Measurements from ENCODE around the gene CAB39.

Gene CAB39

DNA sequence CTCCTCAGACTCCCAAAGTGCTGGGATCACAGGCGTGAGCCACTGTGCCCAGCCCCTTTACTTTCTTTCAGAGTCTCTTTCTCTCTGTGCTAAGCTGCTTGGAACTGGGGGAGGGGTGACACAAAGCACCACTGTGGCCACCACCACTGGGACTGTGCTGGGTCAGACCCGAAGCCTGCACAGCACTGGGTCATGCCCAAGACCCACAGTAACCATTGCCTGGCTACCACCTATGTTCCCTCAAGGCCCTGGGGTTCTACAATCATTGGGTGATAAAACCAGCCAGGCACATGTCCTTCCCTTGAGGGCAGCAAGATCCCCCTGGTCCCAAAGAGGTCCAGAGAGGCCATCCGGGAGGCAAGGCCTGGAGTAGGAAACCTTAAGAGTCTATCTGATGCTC is 9.1 kb upstream of the CAB39 start:
- TF ChIP-seq, protein P1, sequence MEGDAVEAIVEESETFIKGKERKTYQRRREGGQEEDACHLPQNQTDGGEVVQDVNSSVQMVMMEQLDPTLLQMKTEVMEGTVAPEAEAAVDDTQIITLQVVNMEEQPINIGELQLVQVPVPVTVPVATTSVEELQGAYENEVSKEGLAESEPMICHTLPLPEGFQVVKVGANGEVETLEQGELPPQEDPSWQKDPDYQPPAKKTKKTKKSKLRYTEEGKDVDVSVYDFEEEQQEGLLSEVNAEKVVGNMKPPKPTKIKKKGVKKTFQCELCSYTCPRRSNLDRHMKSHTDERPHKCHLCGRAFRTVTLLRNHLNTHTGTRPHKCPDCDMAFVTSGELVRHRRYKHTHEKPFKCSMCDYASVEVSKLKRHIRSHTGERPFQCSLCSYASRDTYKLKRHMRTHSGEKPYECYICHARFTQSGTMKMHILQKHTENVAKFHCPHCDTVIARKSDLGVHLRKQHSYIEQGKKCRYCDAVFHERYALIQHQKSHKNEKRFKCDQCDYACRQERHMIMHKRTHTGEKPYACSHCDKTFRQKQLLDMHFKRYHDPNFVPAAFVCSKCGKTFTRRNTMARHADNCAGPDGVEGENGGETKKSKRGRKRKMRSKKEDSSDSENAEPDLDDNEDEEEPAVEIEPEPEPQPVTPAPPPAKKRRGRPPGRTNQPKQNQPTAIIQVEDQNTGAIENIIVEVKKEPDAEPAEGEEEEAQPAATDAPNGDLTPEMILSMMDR (IDR thresholded peaks at IDR 0.05) = no peak
- no peak for TF ChIP-seq ZFX (IDR thresholded peaks at IDR 0.05; ENCODE audit: borderline replicate concordance)
- no peak overlapping the region for H3K27ac ChIP-seq

DNA sequence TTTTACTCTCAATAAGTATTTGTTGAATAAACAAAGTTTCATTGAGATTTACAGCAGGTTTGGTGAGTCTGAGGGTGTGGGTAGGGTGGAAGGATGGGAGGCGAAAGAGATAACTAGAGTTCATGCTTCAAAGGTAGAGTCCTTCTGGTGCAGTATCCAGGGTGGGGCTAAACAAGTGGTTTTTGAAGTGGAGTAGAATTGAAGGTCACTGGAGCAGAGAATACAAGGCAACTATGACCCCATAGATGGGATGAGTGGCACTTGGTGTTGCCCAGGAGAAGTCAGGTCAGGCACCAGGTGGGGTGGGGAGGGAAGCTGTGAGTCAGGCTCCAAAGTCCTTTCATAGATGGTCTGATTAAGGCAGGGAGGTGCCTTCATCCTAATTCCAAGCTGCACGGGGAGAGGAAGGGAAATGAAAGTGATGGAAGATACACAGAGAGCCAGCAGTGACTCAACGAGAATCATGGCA is 6.6 kb upstream of the CAB39 start:
- TF ChIP-seq, protein P1 (IDR thresholded peaks at IDR 0.05) = no peak
- TF ChIP-seq ZFX (IDR thresholded peaks at IDR 0.05; ENCODE audit: borderline replicate concordance) = no peak
- H3K27ac ChIP-seq = no peak overlapping the region

DNA sequence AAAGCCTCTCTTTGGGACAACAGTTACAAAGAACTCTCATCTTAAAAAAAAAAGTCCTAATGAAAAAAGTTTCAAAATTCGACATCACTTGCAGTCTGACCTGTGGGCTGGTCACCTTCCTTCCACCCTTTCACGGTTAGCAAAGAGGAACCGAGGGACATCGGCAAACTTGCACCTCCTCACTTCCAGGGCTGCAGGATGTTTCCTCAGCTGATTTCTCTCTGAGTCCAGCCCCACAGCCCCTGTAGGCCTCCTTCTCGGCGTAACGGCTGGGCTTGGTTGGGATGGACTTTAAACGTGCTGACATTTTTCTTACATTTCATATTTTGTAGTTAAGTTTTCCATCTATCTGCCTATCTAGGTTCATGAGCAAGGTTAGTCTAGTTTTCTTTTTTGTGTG is 5.7 kb upstream of the CAB39 start:
- no peak overlapping the region for H3K27ac ChIP-seq
- TF ChIP-seq, protein P1 (IDR thresholded peaks at IDR 0.05) = no peak
- TF ChIP-seq ZFX (IDR thresholded peaks at IDR 0.05; ENCODE audit: borderline replicate concordance) = no peak

DNA sequence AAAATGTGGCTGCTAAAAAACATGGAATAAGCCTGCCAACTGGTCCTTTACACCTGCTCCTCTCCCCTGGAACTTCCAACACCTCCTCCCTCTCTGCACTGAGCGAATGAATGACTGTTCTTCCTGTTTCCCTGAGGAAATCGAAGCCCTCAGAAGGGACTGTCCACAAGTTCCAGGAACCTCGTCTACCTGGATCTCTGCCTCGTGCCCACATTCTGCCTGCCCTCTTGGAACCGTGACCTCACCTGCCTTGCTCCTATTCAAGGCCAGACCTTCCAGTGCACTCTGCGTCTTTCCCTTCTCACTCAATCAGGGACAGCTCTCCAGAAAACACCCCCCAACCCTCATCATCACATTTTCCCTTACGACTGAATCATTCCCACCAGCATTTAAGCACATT is 4.4 kb upstream of the CAB39 start:
- TF ChIP-seq ZFX (IDR thresholded peaks at IDR 0.05; ENCODE audit: borderline replicate concordance) = no peak
- TF ChIP-seq, protein P1 (IDR thresholded peaks at IDR 0.05) = no peak
- no peak overlapping the region for H3K27ac ChIP-seq

DNA sequence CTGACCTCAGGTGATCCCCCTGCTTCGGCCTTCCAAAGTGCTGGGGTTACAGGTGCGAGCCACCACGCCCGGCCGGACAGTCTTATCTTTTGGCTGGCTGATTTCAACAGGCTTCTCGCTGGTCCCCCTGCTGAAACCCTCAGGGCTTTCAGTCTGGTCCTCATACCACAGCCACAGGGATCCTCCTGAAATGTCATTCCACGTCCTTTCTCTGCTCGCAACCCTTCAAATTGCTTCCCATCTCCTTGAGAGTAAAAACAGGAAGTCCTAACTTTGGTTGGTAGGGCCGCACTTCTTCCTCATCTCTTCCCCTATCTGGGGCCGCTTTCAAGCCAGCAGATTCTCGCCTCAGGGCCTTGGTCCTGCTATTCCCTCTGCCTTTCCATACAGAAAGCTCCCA is 1.4 kb upstream of the CAB39 start:
- no peak for TF ChIP-seq ZFX (IDR thresholded peaks at IDR 0.05; ENCODE audit: borderline replicate concordance)
- TF ChIP-seq, protein P1 (IDR thresholded peaks at IDR 0.05) = no peak
- H3K27ac ChIP-seq = no peak overlapping the region

DNA sequence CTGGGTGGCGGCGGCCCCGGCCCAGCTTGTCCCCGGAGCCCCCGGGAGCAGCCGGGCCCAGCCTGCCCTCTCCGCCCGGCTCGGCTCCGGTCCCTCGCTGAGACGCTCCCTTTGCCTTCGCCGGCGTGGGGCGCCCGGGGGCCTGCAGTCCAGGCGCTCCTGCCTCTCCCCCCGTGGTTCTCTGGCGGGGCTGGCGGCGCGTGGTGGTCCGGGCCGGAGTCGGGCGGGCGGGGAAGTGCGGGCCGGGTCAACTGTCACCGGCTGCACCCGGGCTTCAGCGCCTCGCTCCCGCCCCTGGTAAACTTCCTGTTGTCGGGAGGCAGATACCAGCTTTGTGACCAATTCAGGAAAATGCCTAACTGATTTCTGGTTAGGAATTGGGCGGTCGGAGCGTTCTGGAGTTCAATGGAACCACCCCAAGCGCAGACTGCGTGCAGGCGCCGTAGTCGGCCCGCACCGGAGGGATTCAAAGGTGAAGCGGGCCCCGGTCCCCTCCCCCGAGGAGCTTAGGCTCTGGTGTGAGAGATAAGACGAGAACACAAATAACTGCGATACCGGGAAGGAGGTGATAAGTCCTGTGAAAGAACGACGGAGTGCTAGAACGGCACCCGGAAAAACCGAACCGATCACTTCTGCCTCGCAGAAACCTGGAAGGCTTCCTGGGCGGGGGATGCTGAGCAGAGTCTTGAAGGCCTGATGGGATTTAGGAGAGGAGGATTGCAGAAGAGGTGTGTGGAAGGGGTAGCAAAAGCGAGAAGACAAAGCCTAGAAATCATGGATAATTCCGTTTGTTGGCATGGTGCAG is 891 bp downstream of the CAB39 start:
- TF ChIP-seq, protein P1 (IDR thresholded peaks at IDR 0.05) = no peak
- TF ChIP-seq ZFX (IDR thresholded peaks at IDR 0.05; ENCODE audit: borderline replicate concordance) = no peak
- H3K27ac ChIP-seq = peak overlapping the region; percentile 49

DNA sequence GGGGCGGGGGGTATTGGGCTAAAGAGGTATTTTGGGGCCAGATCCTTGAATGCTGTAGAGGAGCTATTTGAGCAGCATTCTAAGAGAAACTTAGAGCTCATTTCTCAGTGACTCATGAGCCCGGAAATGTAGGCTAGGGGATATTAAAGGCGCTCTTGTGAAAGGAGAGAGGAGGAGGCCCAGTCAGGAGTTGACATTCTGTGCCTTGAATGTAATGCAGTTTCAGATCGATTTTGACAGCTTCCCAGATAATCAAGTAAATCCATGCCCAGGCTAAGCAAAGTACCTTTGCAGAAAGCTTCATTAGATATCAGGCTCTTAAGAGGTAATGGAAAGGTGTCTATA is 1.5 kb downstream of the CAB39 start:
- H3K27ac ChIP-seq = no peak overlapping the region
- TF ChIP-seq, protein P1 (IDR thresholded peaks at IDR 0.05) = no peak
- TF ChIP-seq ZFX (IDR thresholded peaks at IDR 0.05; ENCODE audit: borderline replicate concordance) = no peak
